Measurements from ENCODE around the gene ZNF154. TPM values are rescaled to one million over a fixed set of nuclear protein-coding genes. Genes with fewer than 3 reads are reported as not detected.

ZNF154 gene
- total and polyA plus RNA-seq, 2 donors (not counting 1 experiment from before 2014, with no cell fraction given): 25.4 to 40.4 TPM

DNA sequence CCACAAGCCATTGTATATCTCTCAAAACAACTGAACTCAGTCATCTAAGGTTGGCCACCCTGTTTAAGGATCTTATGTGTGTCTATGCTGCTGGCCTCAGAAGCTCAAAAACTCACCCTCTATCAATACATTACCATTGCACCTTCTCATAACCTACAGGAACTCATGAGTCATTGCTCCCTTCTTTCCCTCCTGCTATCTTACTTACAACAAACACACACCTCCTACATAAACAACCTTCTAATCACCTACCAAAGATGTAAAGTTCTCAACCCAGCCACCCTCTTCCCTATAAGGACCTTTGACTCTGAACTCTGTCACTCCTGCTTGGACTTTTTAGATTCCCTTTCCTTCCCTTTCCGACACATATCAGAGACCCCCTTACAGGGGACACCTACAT lies 53.6 kb downstream of the ZNF154 start:
- ChIA-PET CTCF (no interaction called here), POLR2A (no interaction called here)
- H3K4me3 ChIP-seq (ENCODE audit: control extremely low read depth in 1 of 5, extremely low read depth in 1 of 5, insufficient read depth in 1 of 5, low read depth in 2 of 5, low read length in 4 of 5): no peak overlapping the region
- DNase-seq: no peak
- 83% methylated on average over 1 of the region's 1 CpG for WGBS (ENCODE audit: insufficient coverage)
- Mint-ChIP-seq H3K27ac (no peak overlapping the region), H3K9me3 (ENCODE audit: insufficient read depth) (peaks cover 4% of the 10 kb centered on the region), H3K27me3 (peaks cover 67% of the 10 kb centered on the region), H3K4me1 (no peaks in the 10 kb centered on the region), H3K4me3 (no peak overlapping the region)
- ATAC-seq (ENCODE audit: low read depth): no peak
- H3K9me3 ChIP-seq (ENCODE audit: control extremely low read depth in 1 of 3, control insufficient read depth in 2 of 3, insufficient read depth in 1 of 3, low read length in 2 of 3): peaks cover 0 to 5% (median 4%) of the 10 kb centered on the region in 3 donors
- H3K27ac ChIP-seq (ENCODE audit: low read length in 2 of 2): no peak overlapping the region
- H3K4me1 ChIP-seq (ENCODE audit: control insufficient read depth in 2 of 2, insufficient read depth in 2 of 2, low read length in 2 of 2): no peaks in the 10 kb centered on the region
- H2AFZ ChIP-seq (ENCODE audit: insufficient read depth, low read depth, low read length, poor library complexity, severe bottlenecking): no peak overlapping the region
- H3K36me3 ChIP-seq (replicated peaks in 1 of 2; ENCODE audit: control extremely low read depth in 1 of 2, control insufficient read depth in 1 of 2, extremely low read depth in 1 of 2, insufficient read depth in 2 of 2, low read length in 1 of 2): no peaks in the 10 kb centered on the region
- intact Hi-C loops (cut with micrococcal nuclease): no loop called here
- no peaks in the 10 kb centered on the region for H3K79me2 ChIP-seq (ENCODE audit: control insufficient read depth, insufficient read depth, low read length)
- H3K27me3 ChIP-seq (replicated peaks in 1 of 4; ENCODE audit: control extremely low read depth in 1 of 4, control insufficient read depth in 3 of 4, insufficient read depth in 4 of 4, low read length in 3 of 4): peaks cover 0 to 13% (median 4%) of the 10 kb centered on the region in 4 experiments
- no peaks in the 10 kb centered on the region for H4K20me1 ChIP-seq (ENCODE audit: control insufficient read depth, insufficient read depth, low read length, poor library complexity, severe bottlenecking)
- H3K9ac ChIP-seq (ENCODE audit: low read length): no peak overlapping the region
- TF ChIP-seq, protein P1, sequence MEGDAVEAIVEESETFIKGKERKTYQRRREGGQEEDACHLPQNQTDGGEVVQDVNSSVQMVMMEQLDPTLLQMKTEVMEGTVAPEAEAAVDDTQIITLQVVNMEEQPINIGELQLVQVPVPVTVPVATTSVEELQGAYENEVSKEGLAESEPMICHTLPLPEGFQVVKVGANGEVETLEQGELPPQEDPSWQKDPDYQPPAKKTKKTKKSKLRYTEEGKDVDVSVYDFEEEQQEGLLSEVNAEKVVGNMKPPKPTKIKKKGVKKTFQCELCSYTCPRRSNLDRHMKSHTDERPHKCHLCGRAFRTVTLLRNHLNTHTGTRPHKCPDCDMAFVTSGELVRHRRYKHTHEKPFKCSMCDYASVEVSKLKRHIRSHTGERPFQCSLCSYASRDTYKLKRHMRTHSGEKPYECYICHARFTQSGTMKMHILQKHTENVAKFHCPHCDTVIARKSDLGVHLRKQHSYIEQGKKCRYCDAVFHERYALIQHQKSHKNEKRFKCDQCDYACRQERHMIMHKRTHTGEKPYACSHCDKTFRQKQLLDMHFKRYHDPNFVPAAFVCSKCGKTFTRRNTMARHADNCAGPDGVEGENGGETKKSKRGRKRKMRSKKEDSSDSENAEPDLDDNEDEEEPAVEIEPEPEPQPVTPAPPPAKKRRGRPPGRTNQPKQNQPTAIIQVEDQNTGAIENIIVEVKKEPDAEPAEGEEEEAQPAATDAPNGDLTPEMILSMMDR (IDR thresholded peaks at IDR 0.05): no peak
- no peak for TF ChIP-seq EZH2 (IDR thresholded peaks at IDR 0.05; ENCODE audit: borderline replicate concordance, insufficient read depth, low read depth, low read length, poor library complexity, severe bottlenecking)
- H3K4me2 ChIP-seq (replicated peaks; ENCODE audit: low read depth, low read length, poor library complexity, severe bottlenecking): no peak overlapping the region

DNA sequence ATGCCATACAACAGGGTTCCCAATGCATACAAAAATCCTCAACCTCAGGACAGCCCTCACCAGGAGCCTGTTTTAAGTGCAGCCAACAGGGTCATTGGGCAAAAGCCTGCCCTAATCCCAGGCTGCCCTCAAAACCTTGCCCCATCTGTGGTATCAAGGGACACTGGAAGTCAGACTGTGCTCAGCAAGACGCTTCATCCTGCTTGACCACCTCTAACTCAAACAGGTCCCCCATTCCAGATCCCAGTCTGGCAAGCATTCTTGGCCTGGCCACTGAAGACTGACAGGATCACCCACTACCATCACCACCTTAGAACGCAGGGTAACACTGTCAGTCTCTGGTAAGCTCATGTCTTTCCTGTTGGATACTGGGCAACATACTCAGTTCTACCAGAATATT lies 55.3 kb downstream of the ZNF154 start:
- Histone ChIP-seq H3K27me3 (replicated peaks in 1 of 4; ENCODE audit: control extremely low read depth in 1 of 4, control insufficient read depth in 3 of 4, insufficient read depth in 4 of 4, low read length in 3 of 4) (peaks cover 0 to 9% (median 4%) of the 10 kb centered on the region in 4 experiments), H3K4me2 (replicated peaks; ENCODE audit: low read depth, low read length, poor library complexity, severe bottlenecking) (no peak overlapping the region), H4K20me1 (ENCODE audit: control insufficient read depth, insufficient read depth, low read length, poor library complexity, severe bottlenecking) (no peaks in the 10 kb centered on the region), H2AFZ (ENCODE audit: insufficient read depth, low read depth, low read length, poor library complexity, severe bottlenecking) (no peak overlapping the region), H3K79me2 (ENCODE audit: control insufficient read depth, insufficient read depth, low read length) (no peaks in the 10 kb centered on the region), H3K27ac (ENCODE audit: low read length in 2 of 2) (no peak overlapping the region), H3K36me3 (replicated peaks in 1 of 2; ENCODE audit: control extremely low read depth in 1 of 2, control insufficient read depth in 1 of 2, extremely low read depth in 1 of 2, insufficient read depth in 2 of 2, low read length in 1 of 2) (no peaks in the 10 kb centered on the region), H3K4me3 (ENCODE audit: control extremely low read depth in 1 of 5, extremely low read depth in 1 of 5, insufficient read depth in 1 of 5, low read depth in 2 of 5, low read length in 4 of 5) (no peak overlapping the region), H3K9ac (ENCODE audit: low read length) (no peak overlapping the region), H3K9me3 (ENCODE audit: control extremely low read depth in 1 of 3, control insufficient read depth in 2 of 3, insufficient read depth in 1 of 3, low read length in 2 of 3) (peaks cover 0 to 5% (median 4%) of the 10 kb centered on the region in 3 donors), H3K4me1 (ENCODE audit: control insufficient read depth in 2 of 2, insufficient read depth in 2 of 2, low read length in 2 of 2) (no peaks in the 10 kb centered on the region)
- ChIA-PET POLR2A (no interaction called here), CTCF (no interaction called here)
- no peak for DNase-seq
- intact Hi-C loops (cut with micrococcal nuclease): no loop called here
- no peak overlapping the region for H3K4me3 Mint-ChIP-seq
- ATAC-seq (ENCODE audit: low read depth): no peak
- no peaks in the 10 kb centered on the region for H3K4me1 Mint-ChIP-seq
- H3K27ac Mint-ChIP-seq: no peak overlapping the region
- H3K27me3 Mint-ChIP-seq: peaks cover 56% of the 10 kb centered on the region
- TF ChIP-seq, protein P1 (IDR thresholded peaks at IDR 0.05): no peak
- no peak for TF ChIP-seq EZH2 (IDR thresholded peaks at IDR 0.05; ENCODE audit: borderline replicate concordance, insufficient read depth, low read depth, low read length, poor library complexity, severe bottlenecking)
- H3K9me3 Mint-ChIP-seq (ENCODE audit: insufficient read depth): peaks cover 4% of the 10 kb centered on the region
- WGBS (ENCODE audit: insufficient coverage): 91% methylated on average over 2 of the region's 2 CpGs

All from B cell (primary cell).